H1 (cell line): ENCODE measurements around the gene SEMA3D. TPM values are rescaled to one million over a fixed set of nuclear protein-coding genes. Genes with fewer than 3 reads are reported as not detected.

Experiments
- CTCF ChIA-PET: fragments of 300-600 bp; sonication (Branson Sonifier 250); formaldehyde crosslinking; loops from one replicate; lab custom pipeline; 2021; ENCODE audit not compliant: partially characterized antibody; lab: Charles Lee
- POLR2A ChIA-PET: fragments of 300-600 bp; sonication (Branson Sonifier 250); formaldehyde crosslinking; loops from one replicate; lab custom pipeline; 2021; ENCODE audit warnings: inconsistent platforms; ENCODE audit not compliant: partially characterized antibody; lab: Charles Lee
- DNase-seq, 2 experiments: peaks; one replicate each; pipeline versions ENCODE4 v3.0.0 to v3.0.0-alpha.2; 2010 to 2022; ENCODE audit warnings: low spot score in 2 of 2, low read depth in 1 of 2, mixed read lengths in 1 of 2
- FAIRE-seq: peaks from 2 replicates; lab custom pipeline; 2011; peaks lifted over from hg19 to GRCh38; lab: Jason Lieb, UNC
- H2AFZ ChIP-seq: 2 replicates; pipeline ENCODE4 v1.8.1; 2012; ENCODE audit warnings: low read length, inconsistent platforms
- H2AK5ac ChIP-seq: 2 replicates; pipeline ENCODE4 v1.6.1; 2013; ENCODE audit warnings: low read depth, low read length
- H2BK120ac ChIP-seq: replicated peaks from 2 replicates; pipeline ENCODE3; 2013; ENCODE audit warnings: low read depth, low read length, inconsistent platforms
- H2BK12ac ChIP-seq: 2 replicates; pipeline ENCODE4 v1.6.1; 2013; ENCODE audit warnings: low read depth, low read length
- H2BK15ac ChIP-seq: 2 replicates; pipeline ENCODE4 v1.6.1; 2013; ENCODE audit warnings: low read length
- H2BK20ac ChIP-seq: 2 replicates; pipeline ENCODE4 v1.6.1; 2013; ENCODE audit warnings: low read length
- H2BK5ac ChIP-seq: 2 replicates; pipeline ENCODE4 v1.6.1; 2013; ENCODE audit warnings: low read depth, low read length
- H3K14ac ChIP-seq: 2 replicates; pipeline ENCODE4 v1.6.1; 2013; ENCODE audit warnings: inconsistent platforms; ENCODE audit not compliant: insufficient read length
- H3K18ac ChIP-seq: 2 replicates; pipeline ENCODE4 v1.6.1; 2013; ENCODE audit warnings: low read length; ENCODE audit errors: extremely low read depth
- H3K23ac ChIP-seq: 2 replicates; pipeline ENCODE4 v1.6.1; 2013; ENCODE audit warnings: inconsistent platforms; ENCODE audit not compliant: insufficient read length
- H3K23me2 ChIP-seq: 2 replicates; pipeline ENCODE4 v1.6.1; 2013; ENCODE audit warnings: low read depth, low read length
- H3K27ac ChIP-seq: 2 replicates; pipeline ENCODE4 v1.6.1; 2011; ENCODE audit warnings: low read depth, low read length, inconsistent platforms
- H3K27me3 ChIP-seq, 4 experiments: replicated peaks in 1 of 4; 1 replicate in 1 of 4; 2 replicates in 3 of 4; pipeline versions ENCODE4 v1.6.1 to v1.8.1; 2011 to 2013; ENCODE audit warnings: low read length in 3 of 4, mild to moderate bottlenecking in 3 of 4, inconsistent platforms in 2 of 4, mixed read lengths in 2 of 4, moderate library complexity in 1 of 4; ENCODE audit not compliant: control insufficient read depth in 3 of 4, insufficient read depth in 3 of 4; ENCODE audit errors: extremely low read depth in 1 of 4
- H3K36me3 ChIP-seq, 4 experiments: 2 replicates each; pipeline versions ENCODE4 v1.6.1 to v1.8.1; 2011 to 2013; ENCODE audit warnings: mild to moderate bottlenecking in 4 of 4, low read length in 3 of 4, moderate library complexity in 2 of 4, control low read depth in 1 of 4, inconsistent platforms in 1 of 4; ENCODE audit not compliant: insufficient read depth in 4 of 4, control insufficient read depth in 2 of 4
- H3K4ac ChIP-seq: replicated peaks from 2 replicates; pipeline ENCODE3; 2013; ENCODE audit warnings: low read length, low read depth, mixed read lengths, inconsistent platforms; ENCODE audit not compliant: insufficient read length
- H3K4me1 ChIP-seq, 4 experiments: replicated peaks in 1 of 4; 1 replicate in 1 of 4; 2 replicates in 3 of 4; pipeline versions ENCODE4 v1.6.1 to v1.8.1; 2011 to 2013; ENCODE audit warnings: low read length in 3 of 4, inconsistent platforms in 2 of 4, mixed read lengths in 1 of 4; ENCODE audit not compliant: insufficient read depth in 4 of 4, control insufficient read depth in 3 of 4
- H3K4me2 ChIP-seq, 2 experiments: 2 replicates each; pipeline versions ENCODE4 v1.6.1 to v1.8.1; 2011 to 2013; ENCODE audit warnings: low read depth in 2 of 2, low read length in 2 of 2, control low read depth in 1 of 2, inconsistent platforms in 1 of 2, mild to moderate bottlenecking in 1 of 2; ENCODE audit not compliant: insufficient read depth in 1 of 2
- H3K4me3 ChIP-seq, 4 experiments: fragments of 200-600, 300-600 bp in 1 of 4; sonication (generic), shearing (Covaris generic), sonication (Bioruptor Twin) in 1 of 4; 2 replicates each; pipeline versions ENCODE4 v1.5.1 to v1.8.1; 2011 to 2016; ENCODE audit warnings: low read length in 4 of 4, low read depth in 3 of 4, control low read depth in 2 of 4, inconsistent platforms in 2 of 4, mild to moderate bottlenecking in 2 of 4, mixed read lengths in 1 of 4, moderate library complexity in 1 of 4; ENCODE audit not compliant: insufficient read depth in 2 of 4; ENCODE audit errors: extremely low read depth in 1 of 4
- H3K56ac ChIP-seq: replicated peaks from 2 replicates; pipeline ENCODE3; 2013; ENCODE audit warnings: low read depth, mild to moderate bottlenecking, mixed read lengths, low read length, inconsistent platforms; ENCODE audit not compliant: insufficient read length
- H3K79me1 ChIP-seq: 2 replicates; pipeline ENCODE4 v1.6.1; 2013; ENCODE audit warnings: low read depth, low read length, control low read depth
- H3K79me2 ChIP-seq, 2 experiments: 2 replicates each; pipeline versions ENCODE4 v1.6.1 to v1.8.1; 2012 to 2013; ENCODE audit warnings: low read length in 2 of 2, mild to moderate bottlenecking in 2 of 2, inconsistent platforms in 1 of 2; ENCODE audit not compliant: insufficient read depth in 2 of 2, control insufficient read depth in 1 of 2
- H3K9ac ChIP-seq, 4 experiments: replicated peaks in 1 of 4; 1 replicate in 1 of 4; 2 replicates in 3 of 4; pipeline versions ENCODE4 v1.6.1 to v1.8.1; 2011 to 2013; ENCODE audit warnings: low read depth in 3 of 4, low read length in 3 of 4, control low read depth in 2 of 4, mild to moderate bottlenecking in 2 of 4, moderate library complexity in 2 of 4, inconsistent platforms in 1 of 4; ENCODE audit errors: extremely low read depth in 1 of 4
- H3K9me3 ChIP-seq, 2 experiments: 2 replicates each; pipeline versions ENCODE4 v1.6.1 to v1.8.1; 2012 to 2013; ENCODE audit warnings: mild to moderate bottlenecking in 2 of 2, moderate library complexity in 2 of 2, control low read depth in 1 of 2, inconsistent platforms in 1 of 2, low read depth in 1 of 2, low read length in 1 of 2, mixed read lengths in 1 of 2; ENCODE audit not compliant: insufficient read depth in 2 of 2
- H4K20me1 ChIP-seq, 2 experiments: replicated peaks in 1 of 2; 2 replicates each; pipeline versions ENCODE3 to v1.8.1; 2011 to 2013; ENCODE audit warnings: inconsistent platforms in 2 of 2, low read length in 2 of 2, mild to moderate bottlenecking in 1 of 2; ENCODE audit not compliant: insufficient read depth in 2 of 2, control insufficient read depth in 1 of 2
- H4K5ac ChIP-seq: 2 replicates; pipeline ENCODE4 v1.6.1; 2013; ENCODE audit warnings: low read length, low read depth, mixed read lengths, inconsistent platforms; ENCODE audit not compliant: insufficient read length
- H4K8ac ChIP-seq: 2 replicates; pipeline ENCODE4 v1.8.0; 2013; ENCODE audit warnings: mild to moderate bottlenecking, moderate library complexity, low read length, inconsistent platforms; ENCODE audit not compliant: insufficient read depth; ENCODE audit errors: extremely low read depth
- H4K91ac ChIP-seq: replicated peaks from 2 replicates; pipeline ENCODE3; 2013; ENCODE audit warnings: low read length, mixed read lengths, inconsistent platforms; ENCODE audit not compliant: insufficient read length
- ASH2L ChIP-seq: fragments of 200-600, 300-600 bp; sonication (generic); IDR thresholded peaks from one replicate; pipeline ENCODE4 v1.7.1; 2017; ENCODE audit warnings: low read length
- HDAC2 ChIP-seq, 2 experiments: fragments of 300-600 bp in 1 of 2; sonication (generic) in 1 of 2; IDR thresholded peaks; 2 replicates each; pipeline ENCODE4 v1.6.1; 2011 to 2012; ENCODE audit warnings: low read depth in 2 of 2, low read length in 2 of 2, mild to moderate bottlenecking in 2 of 2, moderate library complexity in 2 of 2, borderline replicate concordance in 1 of 2, inconsistent platforms in 1 of 2
- KDM1A ChIP-seq: fragments of 200-600, 300-600 bp; sonication (generic); IDR thresholded peaks from 2 replicates; pipeline ENCODE4 v1.7.1; 2016; ENCODE audit warnings: mild to moderate bottlenecking, low read length, borderline replicate concordance
- KDM5A ChIP-seq: fragments of 200-600 bp; IDR thresholded peaks from 2 replicates; pipeline ENCODE4 v1.7.1; 2012; ENCODE audit warnings: mild to moderate bottlenecking, low read length, inconsistent platforms, mixed read lengths
- POLR2AphosphoS5 ChIP-seq: IDR thresholded peaks from 2 replicates; pipeline ENCODE4 v1.6.1; 2011; ENCODE audit warnings: low read depth, low read length
- RFX5 ChIP-seq: IDR thresholded peaks from 2 replicates; pipeline ENCODE4 v1.6.1; 2011; ENCODE audit warnings: low read depth, low read length, improper control_type of control experiment, borderline replicate concordance
- RNF2 ChIP-seq: fragments of 200-900, 300-1000 bp; sonication (generic); IDR thresholded peaks from 2 replicates; pipeline ENCODE4 v1.7.1; 2016; ENCODE audit warnings: borderline replicate concordance, low read depth, mild to moderate bottlenecking, antibody characterized with exemption, low read length; ENCODE audit not compliant: poor library complexity, severe bottlenecking; ENCODE audit errors: missing control alignments
- RXRA ChIP-seq: IDR thresholded peaks from 2 replicates; pipeline ENCODE4 v1.6.1; 2011; ENCODE audit warnings: low read depth, mild to moderate bottlenecking, low read length, moderate library complexity; ENCODE audit not compliant: insufficient read depth
- SIN3A ChIP-seq, 2 experiments: IDR thresholded peaks in 1 of 2; conservative IDR thresholded peaks in 1 of 2; 2 replicates each; pipeline ENCODE4 v1.6.1; 2011 to 2012; ENCODE audit warnings: low read length in 2 of 2, improper control_type of control experiment in 1 of 2, low read depth in 1 of 2, mild to moderate bottlenecking in 1 of 2
- SP1 ChIP-seq: IDR thresholded peaks from 2 replicates; pipeline ENCODE4 v1.6.1; 2011; ENCODE audit warnings: low read depth, low read length
- SUZ12 ChIP-seq: fragments of 200-600 bp; sonication (generic); IDR thresholded peaks from 2 replicates; pipeline ENCODE4 v1.6.1; 2012; ENCODE audit warnings: mild to moderate bottlenecking, inconsistent platforms, low read length, moderate library complexity, mixed read lengths
- TAF1 ChIP-seq: IDR thresholded peaks from 2 replicates; pipeline ENCODE4 v1.6.1; 2011; ENCODE audit warnings: mild to moderate bottlenecking, low read depth, low read length
- ZNF274 ChIP-seq: IDR thresholded peaks from 2 replicates; pipeline ENCODE4 v1.7.0; 2012; ENCODE audit warnings: low read length, borderline replicate concordance; ENCODE audit errors: extremely low read depth
- WGBS, 2 experiments: shearing (Covaris generic) in 1 of 2; methylation state at CpG; one replicate each; pipeline versions ENCODE4 v1.1.6 to v1.1.7; 2013 to 2015; ENCODE audit warnings: low lambda C conversion rate in 2 of 2, mixed read lengths in 2 of 2, inconsistent platforms in 1 of 2, low coverage in 1 of 2, missing lambda C conversion rate in 1 of 2; ENCODE audit not compliant: insufficient replicate concordance in 2 of 2, insufficient coverage in 1 of 2, insufficient read length in 1 of 2; ENCODE audit errors: extremely low coverage in 1 of 2, missing lambda C conversion rate in 1 of 2; 5-methylcytosine and 5-hydroxymethylcytosine counted together
- polyA plus RNA-seq, 7 experiments: library from polyadenylated mRNA; depleted of rRNA in 3 of 7; stranded (reverse) in 5 of 7; unstranded in 2 of 7; fragments of >200 nt in 5 of 7; fragments of 200-250 nt in 2 of 7; gene quantifications; 1 replicate in 5 of 7; 2 replicates in 1 of 7; 4 replicates in 1 of 7; pipeline versions ENCODE4 v1.2.1 to v1.2.3, GENCODE V29; 2011 to 2013; ENCODE audit warnings: missing spikeins in 2 of 7, mixed read lengths in 2 of 7
- total RNA-seq: library from RNA; stranded (reverse); fragmentation: NEBNext Ultra II Directional; extraction: Animal tissue kit (Norgen Biotek cat#: 25700); gene quantifications from 2 replicates; pipeline ENCODE4 v1.2.1, GENCODE V29; 2021

SEMA3D gene
- total and polyA plus RNA-seq, 2 of the 8 experiments (the other 6 are each of a cell fraction or from before 2014, with no cell fraction given) = 1.6 to 3.5 TPM

- Histone ChIP-seq H3K27ac (no peak overlapping the region), H3K79me2 (no peaks in the 10 kb centered on the region), H3K14ac (no peak overlapping the region), H4K91ac (no peak overlapping the region), H3K4ac (no peak overlapping the region), H2AK5ac (no peak overlapping the region), H2BK5ac (no peak overlapping the region), H2BK20ac (no peak overlapping the region), H3K18ac (no peak overlapping the region), H3K9ac (no peak overlapping the region), H3K4me1 (no peaks in the 10 kb centered on the region), H2BK120ac (no peak overlapping the region), H2BK15ac (no peak overlapping the region), H3K4me3 (no peak overlapping the region), H3K36me3 (no peaks in the 10 kb centered on the region), H3K4me2 (no peak overlapping the region), H3K79me1 (no peaks in the 10 kb centered on the region), H3K56ac (no peak overlapping the region), H3K23ac (no peak overlapping the region), H3K23me2 (no peaks in the 10 kb centered on the region), H4K20me1 (no peaks in the 10 kb centered on the region), H3K27me3 (no peaks in the 10 kb centered on the region), H2AFZ (no peak overlapping the region), H2BK12ac (no peak overlapping the region), H4K8ac (no peak overlapping the region), H4K5ac (no peak overlapping the region), H3K9me3 (no peaks in the 10 kb centered on the region)
- CTCF ChIA-PET = interaction anchor here (1.0 to 6.5 kb wide), 4 partner anchors 270 to 791 kb away, joined by 3 to 48 read pairs (median 4); no protein-coding TSS in a partner anchor
- 94% methylated on average over 11 of the region's 11 CpGs; no CpG with 5 or more reads in 1 of the 2 experiments for WGBS, 2 experiments
- POLR2A ChIA-PET = no interaction called here
- DNase-seq (no peak), FAIRE-seq (no peak)
- no peak for TF ChIP-seq SIN3A (conservative IDR thresholded peaks at IDR 0.05 in 1 of 2, IDR thresholded peaks at IDR 0.05 in 1 of 2; ENCODE audit: low read depth in 1 of 2, low read length in 2 of 2)
- no peak for TF ChIP-seq KDM1A
- no peak for TF ChIP-seq SP1
- TF ChIP-seq RFX5 = no peak
- TF ChIP-seq TAF1 = no peak
- TF ChIP-seq ZNF274 = no peak
- no peak for TF ChIP-seq ASH2L
- no peak for TF ChIP-seq RNF2
- TF ChIP-seq KDM5A = no peak
- TF ChIP-seq HDAC2 (IDR thresholded peaks at IDR 0.05; ENCODE audit: borderline replicate concordance in 1 of 2, low read depth in 2 of 2, low read length in 2 of 2) = no peak
- TF ChIP-seq RXRA = no peak
- TF ChIP-seq POLR2AphosphoS5 = no peak
- TF ChIP-seq SUZ12 = no peak
Measured at GRCh38 chr7:85039196-85039923, 147.5 kb downstream of the SEMA3D start.
